ENCODE results near the gene EEFSEC. TPM values are rescaled to one million over a fixed set of nuclear protein-coding genes. Genes with fewer than 3 reads are reported as not detected.

The EEFSEC gene
- total RNA-seq, 1 experiment from 2014 or later: 9.5 TPM

- no peaks in the 10 kb centered on the region for H3K27me3 ChIP-seq (ENCODE audit: insufficient read depth, low read length)
- no peaks in the 10 kb centered on the region for H3K23me2 ChIP-seq (ENCODE audit: insufficient read length, low read depth, low read length, poor library complexity, severe bottlenecking)
- no peaks in the 10 kb centered on the region for H3K36me3 Mint-ChIP-seq (ENCODE audit: insufficient read depth in 1 of 3, low read depth in 3 of 3)
- no peaks in the 10 kb centered on the region for H3K9me3 Mint-ChIP-seq
- H3K4me2 ChIP-seq (ENCODE audit: insufficient read depth, insufficient read length, low read length): no peak overlapping the region
- H2BK5ac ChIP-seq (ENCODE audit: insufficient read length, low read length): no peak overlapping the region
- H2AK5ac ChIP-seq (ENCODE audit: insufficient read length, low read length): no peak overlapping the region
- H3K79me2 ChIP-seq (ENCODE audit: insufficient read depth, low read length): no peaks in the 10 kb centered on the region
- H2BK15ac ChIP-seq (ENCODE audit: low read depth, low read length): no peak overlapping the region
- no peaks in the 10 kb centered on the region for H3K79me1 ChIP-seq (ENCODE audit: insufficient read depth, low read depth, low read length, poor library complexity, severe bottlenecking)
- no peak overlapping the region for H3K18ac ChIP-seq (ENCODE audit: insufficient read length, low read depth, low read length)
- no peak overlapping the region for H2AFZ ChIP-seq (ENCODE audit: low read length)
- no peaks in the 10 kb centered on the region; the same call in 1 of the 2 replicates for H3K27me3 Mint-ChIP-seq (ENCODE audit: low read depth)
- H3K4me3 Mint-ChIP-seq: no peak overlapping the region
- no peak overlapping the region for H2BK120ac ChIP-seq (ENCODE audit: low read depth, low read length, poor library complexity, severe bottlenecking)
- no peaks in the 10 kb centered on the region for H3K9me3 ChIP-seq (ENCODE audit: control insufficient read depth, low read depth, low read length)
- no peak overlapping the region for H3T11ph ChIP-seq (ENCODE audit: low read length)
- no peak for TF ChIP-seq CTCF (conservative IDR thresholded peaks at IDR 0.05)
- H3K4ac ChIP-seq (ENCODE audit: low read depth, low read length): no peak overlapping the region
- H3K4me1 ChIP-seq (ENCODE audit: insufficient read depth, low read length): peaks cover 6% of the 10 kb centered on the region; the same call in 1 of the 2 replicates
- H4K20me1 ChIP-seq (ENCODE audit: control insufficient read depth, insufficient read depth, insufficient read length): no peaks in the 10 kb centered on the region
- no peak overlapping the region for H3K56ac ChIP-seq (ENCODE audit: insufficient read length, low read depth, low read length)
- no peak overlapping the region for H3K14ac ChIP-seq (ENCODE audit: insufficient read depth, low read length)
- H3K27ac Mint-ChIP-seq: no peak overlapping the region
- no peak overlapping the region for H2BK20ac ChIP-seq (ENCODE audit: low read depth, low read length, poor library complexity, severe bottlenecking)
- DNase-seq: no peak
- no peak overlapping the region for H4K91ac ChIP-seq (ENCODE audit: insufficient read length, low read depth, low read length)
- no peak overlapping the region for H3K9ac ChIP-seq (ENCODE audit: extremely low read depth, insufficient read length, low read length)
- H4K8ac ChIP-seq (replicated peaks; ENCODE audit: insufficient read length, low read depth, low read length): no peak overlapping the region
- peaks cover 29% of the 10 kb centered on the region in 2 experiments for H3K4me1 Mint-ChIP-seq
- no peak overlapping the region for H3K27ac ChIP-seq (ENCODE audit: insufficient read length, low read depth, low read length)
- no CpG with 5 or more reads among the region's 7 CpGs for WGBS (ENCODE audit: extremely low coverage, insufficient read length, low lambda C conversion rate)
- no peak overlapping the region for H2BK12ac ChIP-seq (ENCODE audit: insufficient read length, low read depth, low read length)
- H3K23ac ChIP-seq (ENCODE audit: insufficient read length, low read depth, low read length): no peak overlapping the region
- H4K5ac ChIP-seq (ENCODE audit: insufficient read length, low read depth, low read length): no peak overlapping the region
These were observed 54.7 kb downstream of the EEFSEC start for GRCh38 chr3:128207951-128208350.
